NCI-H524 (cell line): Measurements from ENCODE around the gene MAP3K10.
"Not testable (repeated sequence)": the region's sequence is repeated elsewhere in the genome, so short reads cannot be mapped to it uniquely, and the experiment has no call there.

Source experiments
- DNase-seq, 2 experiments: peaks; one replicate each; lab custom pipeline; 2025; lab: John Stamatoyannopoulos, UW

The MAP3K10 gene

DNA sequence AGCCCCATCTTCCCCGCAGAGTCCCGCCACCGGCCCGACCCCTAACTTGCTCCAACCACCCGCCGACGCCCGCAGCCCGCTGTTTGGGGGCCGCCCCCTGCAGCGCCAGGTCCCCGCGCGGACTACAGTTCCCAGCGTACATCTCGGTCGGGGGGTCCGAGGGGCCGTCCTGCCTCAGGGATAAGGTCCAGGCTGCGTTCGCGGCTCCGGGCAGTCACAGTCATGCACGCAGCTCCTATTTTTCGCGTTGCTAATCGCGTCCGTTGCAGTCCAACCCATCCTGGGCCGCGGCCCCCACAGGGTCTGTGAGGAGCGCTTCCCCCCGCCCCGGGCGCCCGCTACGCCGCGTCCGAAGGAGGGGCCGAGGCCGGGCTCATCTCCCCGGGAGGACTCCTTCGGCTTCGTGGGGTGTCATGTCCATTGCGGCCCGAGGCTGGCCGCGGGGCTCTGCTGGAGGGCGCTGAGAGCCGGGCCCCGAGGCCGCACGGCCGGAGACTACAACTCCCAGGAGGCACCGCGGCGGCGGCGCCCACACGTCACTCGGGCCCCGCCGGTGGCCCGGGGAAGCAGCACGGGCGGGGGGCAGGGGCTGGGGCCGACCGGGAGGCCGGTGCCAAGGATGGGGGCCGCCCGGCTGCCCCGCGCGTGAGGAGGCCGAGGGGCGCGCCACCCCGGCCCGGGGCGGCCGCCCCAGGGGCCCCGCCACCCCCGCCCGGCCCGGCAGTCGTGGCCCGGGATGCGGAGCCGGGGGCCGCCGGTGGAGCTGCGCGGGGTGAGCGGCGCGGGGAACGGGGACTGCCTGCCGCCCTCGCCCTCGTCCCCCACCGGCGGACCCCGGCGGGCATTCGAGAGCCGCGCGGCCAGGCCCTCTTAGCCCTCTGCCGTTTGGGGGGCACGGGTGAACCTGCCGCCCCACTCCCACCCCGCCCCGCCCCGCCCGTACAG is at the start of gene MAP3K10:
Gene MAP3K10, plus strand, starts transcription at position 536 of the 945 bp plus-strand sequence. CDS start 606 bp downstream, outside the sequence.
- DNase-seq, result peak; percentile 51 to 69

DNA sequence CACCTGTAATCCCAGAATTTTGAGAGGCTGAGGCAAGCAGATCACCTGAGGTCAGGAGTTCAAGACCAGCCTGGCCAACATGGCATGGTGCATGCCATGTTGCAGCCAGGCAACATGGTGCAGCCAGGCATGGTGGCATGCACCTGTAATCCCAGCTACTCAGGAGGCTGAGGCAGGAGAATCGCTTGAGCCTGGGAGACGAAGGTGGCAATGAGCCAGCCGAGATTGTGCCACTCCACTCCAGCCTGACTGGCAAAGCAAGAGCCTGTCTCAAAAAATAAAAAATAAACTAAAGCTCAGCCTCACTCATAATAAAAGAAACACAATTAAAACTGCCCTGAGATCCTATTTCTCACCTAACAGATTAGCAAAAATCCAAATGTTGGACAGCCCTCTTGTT is 49.7 kb upstream of the MAP3K10 start:
- DNase-seq, result no peak

DNA sequence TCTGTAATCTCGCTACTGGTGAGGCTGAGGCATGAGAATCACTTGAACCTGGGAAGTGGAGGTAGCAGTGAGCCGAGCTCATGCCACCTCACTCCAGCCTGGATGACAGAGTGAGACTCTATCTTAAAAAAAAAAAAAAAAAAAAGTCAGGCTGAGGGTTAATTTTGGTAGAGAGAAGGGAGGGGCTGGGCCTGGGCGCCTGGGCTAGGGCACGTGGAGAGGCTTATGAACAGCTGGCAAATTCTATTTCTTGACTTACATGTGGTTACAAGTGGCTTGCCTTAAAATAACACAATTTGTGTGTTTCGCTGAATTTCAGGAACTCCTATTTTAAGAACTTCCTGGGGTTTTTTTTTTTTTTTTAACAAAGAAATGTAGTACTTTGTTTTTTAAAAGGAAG is 47.6 kb upstream of the MAP3K10 start:
- DNase-seq, result peak; percentile 51 to 69

DNA sequence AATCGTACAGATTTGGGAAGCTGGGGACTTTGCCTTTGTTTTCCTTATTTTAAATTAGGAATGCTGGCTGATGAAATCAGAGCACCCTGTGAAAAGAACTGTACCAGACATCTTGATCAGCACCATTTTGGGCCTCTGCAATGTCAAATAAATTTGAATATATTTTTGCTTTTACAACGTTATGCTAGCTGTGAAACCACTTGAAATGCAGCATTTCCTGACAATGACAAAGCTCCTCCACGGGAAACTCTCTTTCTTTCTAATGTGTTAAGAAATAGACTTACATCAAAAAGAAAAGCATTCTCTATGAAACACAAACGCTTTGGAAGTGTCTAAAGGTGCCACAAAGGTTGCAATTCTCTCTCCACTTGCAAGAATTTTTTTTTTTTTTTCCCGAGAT is 47.1 kb upstream of the MAP3K10 start:
- no peak for DNase-seq

DNA sequence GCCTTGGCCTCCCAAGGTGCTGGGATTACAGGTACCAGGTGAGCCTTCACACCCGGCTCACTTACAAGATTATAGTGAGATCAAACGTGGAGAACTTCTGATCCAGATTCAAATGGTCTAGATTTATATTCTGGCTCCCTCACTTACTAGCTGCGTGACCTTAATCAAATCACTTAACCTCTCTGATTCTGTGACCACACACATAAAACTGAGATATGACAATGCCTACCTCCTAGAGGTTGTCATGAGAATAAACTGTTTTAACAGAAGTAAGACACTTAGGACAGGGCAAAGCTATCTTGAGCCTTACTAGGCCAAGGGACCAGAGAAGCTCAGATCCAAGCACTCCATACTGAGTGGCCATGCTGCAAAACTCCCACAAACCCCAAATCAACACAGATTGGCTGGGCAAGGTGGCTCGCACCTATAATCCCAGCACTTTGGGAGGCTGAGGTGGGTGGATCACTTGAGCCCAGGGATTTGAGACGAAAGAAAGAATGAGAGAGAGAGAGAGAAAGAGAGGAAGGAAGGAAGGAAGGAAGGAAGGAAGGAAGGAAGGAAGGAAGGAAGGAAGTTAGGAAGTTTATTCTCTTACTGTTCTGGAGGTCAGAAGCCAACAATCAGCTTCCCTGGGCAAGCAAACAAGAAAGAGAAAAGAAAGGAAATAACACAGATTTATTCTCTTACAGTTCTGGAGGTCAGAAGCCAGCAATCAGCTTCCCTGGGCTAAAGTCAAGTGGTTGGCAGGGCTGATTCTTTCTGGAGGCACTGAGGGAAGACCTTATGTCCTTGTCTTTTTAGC is 46.1 kb upstream of the MAP3K10 start:
- DNase-seq, result no peak

DNA sequence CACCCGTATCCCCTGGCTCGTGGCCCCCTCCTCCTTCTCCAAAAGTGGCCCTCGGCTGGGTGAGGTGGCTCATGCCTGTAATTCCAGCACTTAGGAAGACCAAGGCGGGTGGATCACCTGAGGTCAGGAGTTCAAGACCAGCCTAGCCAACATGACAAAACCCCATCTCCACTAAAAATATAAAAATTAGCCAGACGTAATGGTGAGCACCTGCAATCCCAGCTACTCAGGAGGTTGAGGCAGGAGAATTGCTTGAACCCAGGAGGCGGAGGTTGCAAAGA is 45.5 kb upstream of the MAP3K10 start:
- DNase-seq, result not testable (repeated sequence)

DNA sequence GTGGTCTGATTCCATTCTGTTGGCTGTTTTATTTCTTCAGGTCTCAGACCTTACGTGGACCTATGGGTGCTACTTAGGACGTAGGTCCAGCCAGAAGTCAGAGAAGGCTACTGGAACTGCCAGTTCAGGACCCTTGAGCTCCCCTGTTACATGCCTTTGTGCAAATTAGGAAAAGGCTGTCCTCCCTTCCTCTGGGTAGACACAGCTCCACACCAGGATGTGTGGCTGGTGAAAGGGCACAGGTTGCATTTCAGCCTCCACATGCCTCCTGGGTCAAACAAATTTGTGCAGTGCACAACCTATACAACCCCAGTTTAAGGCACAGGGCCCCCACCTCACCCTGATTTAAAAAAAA is 43.9 kb upstream of the MAP3K10 start:
- DNase-seq, result no peak

DNA sequence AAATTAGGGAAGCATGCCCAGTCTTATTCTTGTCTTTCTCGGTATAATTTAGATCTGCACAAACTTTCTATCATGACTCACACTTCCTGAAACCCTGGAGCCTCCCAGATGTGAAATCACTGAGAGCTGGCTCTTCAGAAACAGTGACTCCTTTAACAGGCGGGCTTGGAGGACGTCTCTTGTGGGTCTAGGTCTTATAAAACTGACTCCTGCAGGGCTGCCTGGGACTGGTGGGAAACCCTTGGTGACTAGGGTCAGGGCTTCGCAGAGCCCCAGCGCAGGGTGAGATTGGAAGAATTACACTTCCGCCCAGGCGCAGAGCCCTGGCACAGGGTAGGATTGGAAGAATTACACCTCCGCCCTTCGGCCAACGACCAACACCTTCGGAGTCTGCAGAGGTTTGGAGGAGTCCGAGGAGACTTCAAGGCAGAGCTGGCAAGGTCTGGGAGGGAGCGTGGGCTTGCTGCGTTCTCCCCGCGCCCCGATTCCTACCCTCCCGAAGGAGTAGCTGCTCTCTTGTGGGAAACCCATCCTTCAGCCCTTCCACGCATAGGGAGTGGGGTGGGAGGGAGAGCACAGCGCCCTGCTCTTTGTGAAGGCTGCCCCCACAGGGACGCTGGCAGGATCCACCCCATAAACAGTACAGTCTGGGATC is 43.4 kb upstream of the MAP3K10 start:
- peak in 1 of 2 experiments; percentile 21 for DNase-seq

DNA sequence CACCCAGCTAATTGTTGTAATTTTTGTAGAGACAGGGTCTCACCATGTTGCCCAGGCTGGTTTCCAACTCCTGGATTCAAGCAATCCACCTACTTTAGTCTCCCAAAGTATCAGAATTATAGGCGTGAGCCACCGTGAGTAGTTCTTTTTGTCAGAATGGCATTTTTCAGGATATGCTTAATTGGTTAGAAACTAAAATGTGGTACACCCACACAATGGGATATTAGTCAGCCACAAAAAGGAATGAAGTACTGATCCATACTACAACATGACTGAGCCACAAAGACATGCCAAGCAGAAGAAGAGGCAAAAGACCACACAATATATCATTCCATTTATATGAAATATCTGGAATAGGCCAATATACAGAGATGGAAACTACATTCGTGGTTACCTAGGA is 41.7 kb upstream of the MAP3K10 start:
- DNase-seq, result no peak

DNA sequence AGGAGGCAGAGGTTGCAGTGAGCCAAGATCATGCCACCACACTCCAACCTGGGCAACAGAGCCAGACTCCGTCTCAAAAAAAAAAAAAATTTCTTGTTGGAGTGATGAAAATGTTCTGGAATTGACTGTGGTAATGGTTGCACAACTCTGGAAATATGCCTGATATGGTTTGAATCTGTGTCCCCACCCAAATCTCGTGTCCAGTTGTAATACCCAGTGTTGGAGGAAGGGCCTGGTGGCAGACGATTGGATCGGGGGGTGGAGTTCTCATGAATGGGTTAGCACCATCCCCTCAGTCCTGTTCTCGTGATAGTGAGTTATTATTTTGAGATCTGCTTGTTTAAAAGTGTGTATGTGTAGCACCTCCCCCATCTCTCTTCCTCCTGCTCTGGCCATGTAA is 41.1 kb upstream of the MAP3K10 start:
- DNase-seq, result no peak

DNA sequence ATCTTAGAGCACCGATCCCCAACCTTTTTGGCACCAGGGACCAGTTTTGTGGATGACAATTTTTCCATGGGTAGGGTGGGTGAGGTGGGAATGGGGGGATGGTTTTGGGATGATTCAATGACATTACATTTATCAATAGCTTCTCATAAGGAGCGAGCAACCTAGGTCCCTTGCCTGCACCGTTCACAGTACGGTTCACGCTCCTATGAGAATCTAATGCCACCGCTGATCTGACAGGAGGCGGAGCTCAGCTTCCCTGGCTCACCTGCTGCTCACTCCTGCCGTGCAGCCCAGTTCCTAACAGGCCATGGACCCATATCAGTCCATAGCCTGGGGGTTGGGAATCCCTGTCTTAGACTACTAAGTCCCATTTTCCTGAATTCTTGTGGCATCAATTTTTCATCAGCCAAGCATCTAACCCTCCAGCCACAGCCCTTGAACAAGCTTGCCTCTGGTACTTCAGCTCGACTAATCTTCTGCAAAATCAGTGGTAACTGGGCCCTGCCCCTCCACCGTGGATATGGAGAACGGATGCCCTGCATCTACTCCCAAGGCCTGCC is 37.0 kb upstream of the MAP3K10 start:
- no peak for DNase-seq

DNA sequence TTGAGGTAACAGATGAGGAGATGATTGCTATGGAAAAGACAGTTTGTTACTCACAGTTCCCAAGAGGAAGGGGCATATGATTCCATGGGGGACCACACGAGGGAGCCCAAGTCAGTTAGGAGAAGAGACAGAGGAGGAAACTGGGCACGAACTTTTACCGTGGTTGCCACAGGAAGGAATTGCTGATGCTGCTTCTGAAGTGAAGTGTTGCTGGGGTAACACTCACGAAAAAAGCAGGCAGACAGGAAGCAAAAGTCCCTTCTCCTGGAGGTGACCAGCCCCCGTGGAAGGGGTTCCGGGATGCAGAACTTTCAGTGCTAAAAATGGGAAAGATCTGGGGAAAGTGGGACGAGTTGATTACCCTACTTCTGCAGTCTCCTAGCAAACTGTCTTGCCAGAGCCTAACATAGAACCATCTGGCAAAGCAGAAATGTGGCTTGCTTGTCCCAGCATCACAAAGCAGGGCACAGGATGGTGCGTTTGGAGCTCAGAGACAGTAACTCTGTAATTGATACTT is 35.4 kb upstream of the MAP3K10 start:
- peak; percentile 16 to 62 for DNase-seq

DNA sequence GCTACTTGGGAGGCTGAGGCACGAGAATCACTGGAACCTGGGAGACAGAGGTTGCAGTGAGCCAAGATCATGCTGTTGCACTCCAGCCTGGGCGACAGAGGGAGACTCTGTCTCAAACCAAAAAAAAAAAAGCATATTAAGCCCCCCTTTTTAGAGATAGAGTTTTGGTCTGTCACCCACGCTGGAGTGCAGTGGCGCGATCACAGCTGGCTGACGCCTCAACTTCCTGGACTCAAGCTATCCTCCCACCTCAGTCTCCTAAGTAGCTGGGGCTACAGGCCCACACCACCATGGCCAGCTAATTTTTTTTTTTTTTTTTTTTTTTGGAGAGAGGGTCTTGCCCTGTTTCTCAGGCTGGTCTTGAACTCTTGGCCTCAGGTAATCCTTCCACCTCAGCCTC is 34.2 kb upstream of the MAP3K10 start:
- DNase-seq, result no peak

DNA sequence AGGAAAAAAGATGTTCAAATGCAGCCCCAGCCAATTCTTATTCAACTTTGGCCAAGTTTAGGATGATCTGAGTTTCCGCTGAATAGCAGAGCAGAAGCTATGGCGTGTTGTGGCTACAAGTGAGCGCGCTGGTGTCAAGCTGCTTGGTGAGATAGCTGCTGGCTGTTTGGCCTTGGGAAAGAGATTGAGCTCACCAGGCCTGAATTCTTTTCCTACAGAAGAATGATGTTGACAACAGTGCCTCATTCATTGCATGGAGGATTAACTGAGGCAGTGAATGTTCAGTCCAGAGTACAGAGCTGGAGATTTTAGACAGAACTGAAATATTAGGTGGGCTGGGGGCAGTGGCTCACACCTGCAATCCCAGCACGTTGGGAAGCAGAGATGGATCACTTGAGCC is 31.5 kb upstream of the MAP3K10 start:
- DNase-seq, result no peak

DNA sequence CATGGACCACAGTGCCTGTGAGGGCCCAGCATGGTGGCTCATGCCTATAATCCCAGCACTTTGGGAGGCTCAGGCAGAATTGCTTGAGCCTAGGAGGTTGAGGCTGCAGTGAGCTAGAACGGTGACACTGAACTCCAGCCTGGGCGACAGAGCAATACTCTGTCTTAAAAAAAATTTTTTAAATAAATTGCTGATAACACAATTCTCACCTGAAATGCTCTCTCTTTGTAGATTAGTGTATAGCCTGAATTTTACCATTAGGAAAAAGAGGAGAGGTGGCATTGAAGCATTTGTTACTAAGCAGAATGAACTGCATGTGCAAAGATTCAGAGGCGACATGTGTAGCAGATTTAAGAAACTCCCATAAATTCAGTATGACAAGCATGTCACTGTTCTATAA is 29.1 kb upstream of the MAP3K10 start:
- DNase-seq, result no peak

DNA sequence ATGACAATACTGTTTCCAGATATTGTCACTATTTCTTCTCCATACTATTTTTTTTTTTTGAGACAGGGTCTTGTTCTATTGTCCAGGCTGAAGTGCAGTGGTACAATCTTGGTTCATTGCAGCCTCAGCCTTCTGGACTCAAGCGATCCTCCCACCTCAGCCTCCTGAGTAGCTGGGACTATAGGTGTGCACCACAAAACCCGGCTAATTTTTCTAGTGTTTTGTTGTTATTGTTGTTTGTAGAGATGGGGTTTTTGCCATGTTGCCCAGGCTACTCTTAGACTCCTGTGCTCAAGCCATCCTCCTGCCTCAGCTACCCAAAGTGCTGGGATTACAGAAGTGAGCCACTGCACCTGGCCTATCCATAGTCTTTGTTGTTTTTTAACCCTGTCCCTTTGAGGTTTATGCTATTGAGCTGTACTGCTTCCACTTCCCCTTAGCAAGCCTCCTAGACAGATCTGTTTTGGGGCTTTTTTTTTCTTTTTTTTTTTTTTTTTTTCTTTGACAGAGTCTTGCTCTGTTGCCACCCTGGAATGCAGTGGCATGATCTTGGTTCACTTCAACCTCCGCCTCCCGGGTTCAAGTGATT is 27.6 kb upstream of the MAP3K10 start:
- DNase-seq, result no peak

DNA sequence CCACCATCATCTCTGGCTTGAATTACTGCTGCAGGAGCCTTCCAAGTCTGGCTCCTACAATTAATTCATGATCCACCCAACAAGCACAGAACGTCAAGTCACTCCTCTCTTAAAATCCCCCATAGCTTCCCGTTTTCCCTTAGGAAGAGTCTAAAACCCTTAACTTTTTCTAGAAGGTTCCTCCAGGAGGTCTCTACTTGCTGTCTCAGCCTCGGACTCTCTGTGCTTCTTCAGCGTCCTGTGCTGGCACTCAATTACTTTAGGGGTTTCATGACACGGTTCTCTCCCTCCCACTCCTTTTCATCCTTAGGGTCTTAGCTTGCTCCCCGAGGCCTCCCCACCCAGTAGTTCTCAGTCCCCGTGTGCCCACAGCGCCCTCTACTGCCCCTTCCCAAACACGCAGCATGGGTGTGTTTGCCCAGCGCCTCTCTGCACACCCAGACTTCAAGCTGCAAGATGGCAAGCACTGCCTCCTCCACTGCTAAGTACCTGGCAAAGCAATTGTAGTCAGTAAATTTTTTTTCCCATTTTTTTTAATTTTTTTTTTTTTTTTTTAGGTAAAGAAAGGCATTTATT is 25.8 kb upstream of the MAP3K10 start:
- DNase-seq, result peak; percentile 45 to 61

DNA sequence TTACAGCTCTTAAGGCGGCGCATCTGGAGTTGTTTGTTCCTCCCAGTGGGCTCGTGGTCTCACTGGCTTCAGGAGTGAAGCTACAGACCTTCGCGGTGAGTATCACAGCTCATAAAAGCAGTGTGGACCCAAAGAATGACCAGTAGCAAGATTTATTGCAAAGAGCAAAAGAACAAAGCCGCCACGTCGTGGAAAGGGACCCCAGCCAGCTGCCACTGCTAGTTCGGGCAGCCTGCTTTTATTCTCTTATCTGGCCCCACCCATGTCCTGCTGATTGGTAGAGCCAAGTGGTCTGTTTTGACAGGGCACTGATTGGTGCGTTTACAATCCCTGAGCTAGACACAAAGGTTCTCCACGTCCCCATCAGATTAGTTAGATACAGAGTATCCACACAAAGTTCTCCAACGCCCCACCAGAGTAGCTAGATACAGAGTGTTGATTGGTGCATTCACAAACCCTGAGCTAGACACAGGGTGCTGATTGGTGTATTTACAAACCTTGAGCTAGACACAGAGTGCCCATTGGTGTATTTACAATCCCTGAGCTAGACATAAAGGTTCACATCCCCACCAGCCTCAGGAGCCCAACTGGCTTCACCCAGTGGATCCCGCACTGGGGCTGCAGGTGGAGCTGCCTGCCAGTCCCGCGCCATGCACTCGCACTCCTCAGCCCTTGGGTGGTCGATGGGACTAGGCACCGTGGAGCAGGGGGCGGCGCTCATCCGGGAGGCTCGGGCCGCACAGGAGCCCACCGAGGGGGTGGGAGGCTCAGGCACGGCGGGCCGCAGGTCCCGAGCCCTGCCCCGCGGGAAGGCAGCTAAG is 21.5 kb upstream of the MAP3K10 start:
- DNase-seq, result not testable (repeated sequence)

DNA sequence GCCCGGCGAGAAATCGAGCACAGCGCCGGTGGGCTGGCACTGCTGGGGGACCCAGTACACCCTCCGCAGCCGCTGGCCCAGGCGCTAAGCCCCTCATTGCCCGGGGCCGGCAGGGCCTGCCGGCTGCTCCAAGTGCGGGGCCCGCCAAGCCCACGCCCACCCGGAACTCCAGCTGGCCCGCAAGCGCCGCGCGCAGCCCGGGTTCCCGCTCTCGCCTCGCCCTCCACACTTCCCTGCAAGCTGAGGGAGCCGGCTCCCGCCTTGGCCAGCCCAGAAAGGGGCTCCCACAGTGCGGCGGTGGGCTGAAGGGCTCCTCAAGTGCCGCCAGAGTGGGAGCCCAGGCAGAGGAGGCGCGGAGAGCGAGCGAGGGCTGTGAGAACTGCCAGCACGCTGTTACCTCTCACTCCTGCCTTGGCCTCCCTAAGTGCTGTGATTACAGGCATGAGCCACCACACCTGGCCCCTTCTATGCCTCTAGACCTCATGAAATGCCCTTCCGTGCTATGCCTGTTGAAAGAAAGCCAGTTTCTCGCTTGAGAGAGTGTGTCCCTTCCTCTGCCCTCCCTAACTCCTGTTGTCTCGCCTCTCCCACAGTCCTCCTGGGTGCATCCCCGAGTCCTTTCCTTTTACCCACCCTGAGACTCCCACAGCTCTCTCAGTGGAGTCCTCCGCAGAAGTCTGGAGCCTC is 20.8 kb upstream of the MAP3K10 start:
- not testable (repeated sequence) for DNase-seq

DNA sequence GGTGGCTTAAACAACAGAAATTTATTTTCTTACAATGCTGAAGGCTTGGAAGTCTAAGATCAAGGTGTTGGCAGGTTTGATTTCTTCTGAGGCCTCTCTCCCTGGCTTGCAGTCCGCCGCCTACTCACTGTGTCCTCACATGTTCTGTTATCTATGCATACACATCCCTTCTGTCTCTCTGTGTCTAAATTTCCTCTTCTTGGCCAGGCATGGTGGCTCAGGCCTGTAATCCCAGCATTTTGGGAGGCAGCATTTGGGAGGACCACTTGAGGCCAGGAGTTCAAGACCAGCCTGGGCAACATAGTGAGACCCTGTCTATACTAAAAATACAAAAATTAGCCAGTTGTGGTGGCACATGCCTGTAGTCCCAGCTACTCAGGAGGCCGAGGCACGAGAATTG is 19.9 kb upstream of the MAP3K10 start:
- not testable (repeated sequence) for DNase-seq
